Kidney glomerular epithelial cell (primary cell): ENCODE data around the gene AWAT2.
"Not testable (repeated sequence)": the region's sequence is repeated elsewhere in the genome, so short reads cannot be mapped to it uniquely, and the experiment has no call there.

Experiments
- DNase-seq: peaks from one replicate; lab custom pipeline; 2025; lab: John Stamatoyannopoulos, UW

The AWAT2 gene

DNA sequence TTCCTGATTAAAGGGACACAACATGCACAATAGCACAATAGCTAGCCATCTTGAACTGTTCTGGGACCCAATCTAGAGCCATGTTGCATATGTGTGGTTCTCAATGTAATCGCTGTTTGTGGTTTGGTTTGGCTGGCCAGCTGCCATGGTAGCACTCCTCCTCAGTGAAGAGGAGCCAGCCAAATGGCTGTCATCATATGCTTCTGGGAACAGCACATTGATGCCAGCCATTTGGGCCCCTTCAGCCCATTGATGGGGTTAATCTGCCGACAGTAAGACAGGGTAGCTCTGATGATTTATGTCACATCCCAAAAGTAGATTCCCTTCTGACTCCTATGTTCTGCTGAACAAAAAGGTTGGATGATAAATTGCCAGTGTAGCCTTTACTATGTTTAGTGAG lies 48.5 kb downstream of the AWAT2 start:
- DNase-seq: no peak

GRCh38 chrX:69998299-69998698 lies 51.4 kb downstream of the AWAT2 start:
- not testable (repeated sequence) for DNase-seq

- DNase-seq: no peak
Observed at GRCh38 chrX:69996113-69996468, 53.6 kb downstream of the AWAT2 start.

DNA sequence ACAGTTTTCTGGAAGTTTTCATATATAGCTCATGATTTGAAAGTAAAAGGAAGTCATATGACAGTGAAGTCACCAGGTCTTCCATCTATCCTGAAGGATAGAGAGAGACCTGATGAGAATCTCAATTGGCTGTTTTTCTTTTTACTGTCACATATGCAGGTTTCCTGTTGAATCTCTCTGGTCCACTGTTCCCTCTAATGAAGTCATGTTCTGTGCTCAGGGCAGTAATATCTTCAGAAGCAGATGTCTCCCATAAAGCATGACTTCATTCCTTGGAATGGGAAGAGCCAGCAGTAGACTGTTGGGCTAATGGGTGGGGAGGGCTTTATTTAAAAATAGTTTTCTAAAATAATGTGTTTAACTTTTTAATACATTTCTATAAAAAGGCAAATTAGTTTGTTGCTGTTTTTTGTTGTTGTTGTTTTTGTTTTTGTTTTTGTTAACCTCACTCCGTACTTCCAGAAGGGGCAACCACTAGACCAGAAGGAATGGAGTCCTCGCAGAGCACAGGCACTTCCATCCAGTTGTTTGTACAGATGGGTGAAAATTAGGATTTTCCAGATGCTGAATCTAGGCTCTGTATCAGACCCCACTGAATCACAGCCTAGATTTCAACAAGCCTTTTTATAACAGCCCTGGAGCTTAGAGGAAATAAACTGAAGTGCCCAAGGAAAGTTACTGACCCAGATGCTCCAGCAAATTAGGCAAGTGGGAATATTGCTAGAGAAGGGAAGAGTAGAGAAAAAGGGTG lies 54.2 kb downstream of the AWAT2 start:
- DNase-seq: no peak

DNA sequence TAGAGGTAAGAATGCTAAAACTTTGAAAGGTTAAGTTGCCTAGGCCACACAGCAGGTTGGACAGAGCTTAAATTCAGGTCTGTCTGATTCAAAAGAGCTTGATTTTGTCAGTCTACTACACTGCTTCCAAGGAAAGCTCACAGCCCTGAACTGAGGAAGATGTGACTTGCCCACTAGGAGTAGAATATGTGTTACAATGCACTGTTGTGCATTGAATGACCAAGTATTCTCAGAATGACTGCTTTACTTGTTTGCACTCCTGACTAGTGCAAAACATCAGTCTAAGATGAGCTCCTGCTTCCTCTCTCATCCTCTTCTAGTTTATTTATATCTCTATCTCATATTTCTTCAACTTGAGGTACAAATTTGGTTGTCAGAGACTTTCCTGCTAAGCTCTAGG lies 56.2 kb downstream of the AWAT2 start:
- no peak for DNase-seq

GRCh38 chrX:69991685-69992084 lies 58.1 kb downstream of the AWAT2 start:
- no peak for DNase-seq
